Measurements from ENCODE around the gene FRK. TPM values are rescaled to one million over a fixed set of nuclear protein-coding genes. Genes with fewer than 3 reads are reported as not detected.

The FRK gene
- total RNA-seq, 1 experiment from 2014 or later = not detected

Other genes with a start within 250 kb of the FRK start
- gene NT5DC1, start 40.0 kb upstream of the FRK start, total RNA-seq (2014; rRNA removed; shearing (Covaris generic); ENCODE audit: low replicate concordance) = 3.0 and 6.8 TPM in 2 replicates
- not detected in 2 replicates for gene COL10A1, start 65.2 kb upstream of the FRK start, total RNA-seq (2014; rRNA removed; shearing (Covaris generic); ENCODE audit: low replicate concordance)
- gene TSPYL4, start 193.2 kb upstream of the FRK start, total RNA-seq (2014; rRNA removed; shearing (Covaris generic); ENCODE audit: low replicate concordance) = 19.8 and 24.9 TPM in 2 replicates
- 38.8 and 46.0 TPM in 2 replicates for gene TSPYL1, start 219.0 kb upstream of the FRK start, total RNA-seq (2014; rRNA removed; shearing (Covaris generic); ENCODE audit: low replicate concordance)